ENCODE measurements around the gene ALDH1A2.

Gene ALDH1A2

GRCh38 chr15:57925650-57926049 is 139.9 kb downstream of the ALDH1A2 start:
- ChIA-PET POLR2A (no interaction called here), CTCF (no interaction called here)
- TF ChIP-seq TARDBP (IDR thresholded peaks at IDR 0.05) (no peak), CTBP1 (IDR thresholded peaks at IDR 0.05; ENCODE audit: borderline replicate concordance) (no peak), LEF1 (IDR thresholded peaks at IDR 0.05; ENCODE audit: borderline replicate concordance) (no peak), SUZ12 (IDR thresholded peaks at IDR 0.05) (no peak), ARNT (IDR thresholded peaks at IDR 0.05) (no peak), FOXA1 (IDR thresholded peaks at IDR 0.05) (no peak)
- DNase-seq (ENCODE audit: extremely low spot score) = no peak

- CTCF ChIA-PET = no interaction called here
- TF ChIP-seq CTBP1 (IDR thresholded peaks at IDR 0.05; ENCODE audit: borderline replicate concordance) = no peak
- no peak for TF ChIP-seq ZNF384 (IDR thresholded peaks at IDR 0.05)
- no peak for TF ChIP-seq TARDBP (IDR thresholded peaks at IDR 0.05)
- TF ChIP-seq FOXM1 (IDR thresholded peaks at IDR 0.05; ENCODE audit: borderline replicate concordance) = no peak
- TF ChIP-seq LEF1 (IDR thresholded peaks at IDR 0.05; ENCODE audit: borderline replicate concordance) = no peak
- no peak for TF ChIP-seq SUZ12 (IDR thresholded peaks at IDR 0.05)
- TF ChIP-seq, protein P1, sequence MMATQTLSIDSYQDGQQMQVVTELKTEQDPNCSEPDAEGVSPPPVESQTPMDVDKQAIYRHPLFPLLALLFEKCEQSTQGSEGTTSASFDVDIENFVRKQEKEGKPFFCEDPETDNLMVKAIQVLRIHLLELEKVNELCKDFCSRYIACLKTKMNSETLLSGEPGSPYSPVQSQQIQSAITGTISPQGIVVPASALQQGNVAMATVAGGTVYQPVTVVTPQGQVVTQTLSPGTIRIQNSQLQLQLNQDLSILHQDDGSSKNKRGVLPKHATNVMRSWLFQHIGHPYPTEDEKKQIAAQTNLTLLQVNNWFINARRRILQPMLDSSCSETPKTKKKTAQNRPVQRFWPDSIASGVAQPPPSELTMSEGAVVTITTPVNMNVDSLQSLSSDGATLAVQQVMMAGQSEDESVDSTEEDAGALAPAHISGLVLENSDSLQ (IDR thresholded peaks at IDR 0.05) = no peak
- TF ChIP-seq ELF4 (IDR thresholded peaks at IDR 0.05) = no peak
- TF ChIP-seq FOXA1 (IDR thresholded peaks at IDR 0.05) = no peak
- no peak for TF ChIP-seq NFRKB (IDR thresholded peaks at IDR 0.05)
- TF ChIP-seq L3MBTL2 (conservative IDR thresholded peaks at IDR 0.05) = no peak
- no peak for TF ChIP-seq FOXK2 (IDR thresholded peaks at IDR 0.05)
- TF ChIP-seq BHLHE40 (IDR thresholded peaks at IDR 0.05; ENCODE audit: borderline replicate concordance) = no peak
- no peak for TF ChIP-seq HDGF (IDR thresholded peaks at IDR 0.05; ENCODE audit: borderline replicate concordance)
- POLR2A ChIA-PET = no interaction called here
- DNase-seq (ENCODE audit: extremely low spot score) = no peak
Observed at GRCh38 chr15:57924598-57924997, 140.9 kb downstream of the ALDH1A2 start.

- POLR2A ChIA-PET = no interaction called here
- DNase-seq (ENCODE audit: extremely low spot score) = no peak
- no peak for TF ChIP-seq FOXA1 (IDR thresholded peaks at IDR 0.05)
- TF ChIP-seq NFRKB (IDR thresholded peaks at IDR 0.05) = no peak
- no peak for TF ChIP-seq BHLHE40 (IDR thresholded peaks at IDR 0.05; ENCODE audit: borderline replicate concordance)
- no peak for TF ChIP-seq FOXM1 (IDR thresholded peaks at IDR 0.05; ENCODE audit: borderline replicate concordance)
- no peak for TF ChIP-seq ELF4 (IDR thresholded peaks at IDR 0.05)
- no peak for TF ChIP-seq LEF1 (IDR thresholded peaks at IDR 0.05; ENCODE audit: borderline replicate concordance)
- CTCF ChIA-PET = no interaction called here
Observed at GRCh38 chr15:57923750-57924149, 141.8 kb downstream of the ALDH1A2 start.

- ChIA-PET POLR2A (no interaction called here), CTCF (no interaction called here)
- TF ChIP-seq ZNF384 (IDR thresholded peaks at IDR 0.05) = no peak
- no peak for TF ChIP-seq L3MBTL2 (conservative IDR thresholded peaks at IDR 0.05)
- no peak for TF ChIP-seq FOXM1 (IDR thresholded peaks at IDR 0.05; ENCODE audit: borderline replicate concordance)
- TF ChIP-seq TARDBP (IDR thresholded peaks at IDR 0.05) = no peak
- TF ChIP-seq FOXA1 (IDR thresholded peaks at IDR 0.05) = no peak
- no peak for TF ChIP-seq ARNT (IDR thresholded peaks at IDR 0.05)
- DNase-seq (ENCODE audit: extremely low spot score) = no peak
Observed at GRCh38 chr15:57923306-57923705, 142.2 kb downstream of the ALDH1A2 start.

DNA sequence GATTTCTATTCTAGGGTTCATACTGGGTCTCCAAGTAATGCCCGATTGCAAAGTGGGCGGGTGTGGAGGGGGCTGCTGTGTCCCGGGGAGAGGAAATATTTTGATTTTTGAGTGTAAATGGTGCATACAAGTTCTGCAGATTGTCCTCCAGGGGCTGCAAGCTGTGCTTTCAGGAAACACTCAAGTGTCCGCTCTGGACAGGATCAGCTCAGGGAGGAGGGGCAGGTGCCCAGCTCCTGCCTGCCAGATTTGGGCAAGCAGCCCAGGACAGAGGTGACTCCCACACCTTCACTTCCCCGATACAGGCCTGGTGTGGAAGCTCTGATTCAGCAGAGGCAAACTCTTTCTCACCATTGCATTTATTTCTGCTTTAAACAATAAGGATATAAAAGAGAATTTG is 142.7 kb downstream of the ALDH1A2 start:
- ChIA-PET CTCF (no interaction called here), POLR2A (no interaction called here)
- TF ChIP-seq L3MBTL2 (conservative IDR thresholded peaks at IDR 0.05) (no peak), FOXM1 (IDR thresholded peaks at IDR 0.05; ENCODE audit: borderline replicate concordance) (no peak), FOXK2 (IDR thresholded peaks at IDR 0.05) (no peak), SP1 (IDR thresholded peaks at IDR 0.05) (no peak), BHLHE40 (IDR thresholded peaks at IDR 0.05; ENCODE audit: borderline replicate concordance) (no peak), ARNT (IDR thresholded peaks at IDR 0.05) (no peak), FOXA1 (IDR thresholded peaks at IDR 0.05) (no peak), LEF1 (IDR thresholded peaks at IDR 0.05; ENCODE audit: borderline replicate concordance) (no peak), SUZ12 (IDR thresholded peaks at IDR 0.05) (no peak), ELF4 (IDR thresholded peaks at IDR 0.05) (no peak)
- TF ChIP-seq, protein P1 (IDR thresholded peaks at IDR 0.05) = no peak
- DNase-seq (ENCODE audit: extremely low spot score) = no peak

DNA sequence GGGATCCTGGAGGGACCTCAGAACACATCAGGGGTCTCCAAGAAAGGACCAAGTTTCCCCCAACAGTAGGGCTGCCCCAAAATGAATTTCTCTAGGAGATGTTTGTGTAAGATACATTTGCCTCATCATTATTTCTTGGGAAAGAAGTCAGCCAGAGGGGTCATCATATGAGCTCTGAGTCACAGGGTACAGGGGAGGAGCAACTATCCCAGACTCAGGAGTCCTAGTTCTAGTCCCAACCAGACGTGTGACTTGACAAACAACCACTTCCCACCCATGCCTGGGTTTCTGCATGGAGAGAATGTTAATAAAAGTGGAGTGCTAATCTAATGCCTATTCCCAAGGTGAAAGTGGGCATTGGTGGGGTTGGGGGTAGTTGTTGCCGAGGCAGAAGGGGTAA is 144.1 kb downstream of the ALDH1A2 start:
- TF ChIP-seq FOXM1 (IDR thresholded peaks at IDR 0.05; ENCODE audit: borderline replicate concordance) = no peak
- TF ChIP-seq SP1 (IDR thresholded peaks at IDR 0.05) = no peak
- TF ChIP-seq FOXA1 (IDR thresholded peaks at IDR 0.05) = no peak
- no peak for TF ChIP-seq ELF4 (IDR thresholded peaks at IDR 0.05)
- POLR2A ChIA-PET = no interaction called here
- no peak for DNase-seq (ENCODE audit: extremely low spot score)
- CTCF ChIA-PET = no interaction called here

DNA sequence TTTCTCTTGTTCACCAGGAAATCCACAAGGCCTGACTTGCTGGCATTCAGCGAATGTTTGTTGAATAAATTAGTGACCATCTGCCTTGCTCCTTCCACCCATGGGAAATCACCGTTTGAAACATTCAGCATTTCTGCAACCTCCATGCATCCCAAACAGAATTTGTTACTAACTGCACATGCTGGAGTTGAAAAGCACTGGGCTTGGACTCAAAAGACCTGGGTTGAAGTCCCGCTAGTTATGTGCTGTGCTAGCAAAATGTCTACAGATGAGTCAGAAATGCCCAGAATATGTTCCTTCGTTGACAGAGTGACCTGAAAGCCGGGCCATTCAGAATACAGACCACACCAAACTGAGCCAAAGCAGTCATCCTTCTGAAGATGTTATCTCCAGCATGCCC is 144.6 kb downstream of the ALDH1A2 start:
- CTCF ChIA-PET = no interaction called here
- POLR2A ChIA-PET = no interaction called here
- DNase-seq (ENCODE audit: extremely low spot score) = no peak
- TF ChIP-seq ELF4 (IDR thresholded peaks at IDR 0.05) = no peak
- TF ChIP-seq LEF1 (IDR thresholded peaks at IDR 0.05; ENCODE audit: borderline replicate concordance) = no peak
- no peak for TF ChIP-seq SP1 (IDR thresholded peaks at IDR 0.05)
- TF ChIP-seq SUZ12 (IDR thresholded peaks at IDR 0.05) = no peak
- TF ChIP-seq ZNF384 (IDR thresholded peaks at IDR 0.05) = no peak
- no peak for TF ChIP-seq FOXA1 (IDR thresholded peaks at IDR 0.05)
- TF ChIP-seq, protein P1 (IDR thresholded peaks at IDR 0.05) = no peak
- no peak for TF ChIP-seq NFRKB (IDR thresholded peaks at IDR 0.05)
- TF ChIP-seq HDGF (IDR thresholded peaks at IDR 0.05; ENCODE audit: borderline replicate concordance) = no peak
- TF ChIP-seq ARNT (IDR thresholded peaks at IDR 0.05) = no peak
- TF ChIP-seq BHLHE40 (IDR thresholded peaks at IDR 0.05; ENCODE audit: borderline replicate concordance) = no peak
- TF ChIP-seq FOXM1 (IDR thresholded peaks at IDR 0.05; ENCODE audit: borderline replicate concordance) = no peak
- TF ChIP-seq TARDBP (IDR thresholded peaks at IDR 0.05) = no peak
- TF ChIP-seq CTBP1 (IDR thresholded peaks at IDR 0.05; ENCODE audit: borderline replicate concordance) = no peak
- TF ChIP-seq L3MBTL2 (conservative IDR thresholded peaks at IDR 0.05) = no peak
- TF ChIP-seq FOXK2 (IDR thresholded peaks at IDR 0.05) = no peak
